HepG2 (cell line): ENCODE measurements around the gene DISP1. TPM values are rescaled to one million over a fixed set of nuclear protein-coding genes. Genes with fewer than 3 reads are reported as not detected.

Source experiments
- HDAC2 ChIP-seq: sonication (generic); formaldehyde crosslinking; IDR thresholded peaks from 2 replicates; pipeline ENCODE4 v1.4.0; 2020; ENCODE audit warnings: missing genetic modification reagents
- HOXA3 ChIP-seq: sonication (generic); formaldehyde crosslinking; IDR thresholded peaks from 2 replicates; pipeline ENCODE4 v1.5.0; 2020; ENCODE audit warnings: missing genetic modification reagents
- JUND ChIP-seq: sonication (generic); formaldehyde crosslinking; IDR thresholded peaks from 2 replicates; pipeline ENCODE4 v1.8.0; 2022; ENCODE audit warnings: mild to moderate bottlenecking, missing genetic modification reagents
- MED8 ChIP-seq: sonication (generic); formaldehyde crosslinking; IDR thresholded peaks from 2 replicates; pipeline ENCODE4 v1.8.1; 2023; ENCODE audit warnings: mild to moderate bottlenecking, missing genetic modification reagents; ENCODE audit not compliant: insufficient replicate concordance
- NONO ChIP-seq, 2 experiments: fragments of 450-650 bp in 1 of 2; sonication (generic) in 1 of 2; formaldehyde crosslinking in 1 of 2; IDR thresholded peaks in 1 of 2; conservative IDR thresholded peaks in 1 of 2; 2 replicates each; pipeline versions ENCODE4 v1.6.1 to v1.8.0; 2017 to 2022; ENCODE audit warnings: mild to moderate bottlenecking in 1 of 2, missing genetic modification reagents in 1 of 2, moderate library complexity in 1 of 2
- RARG ChIP-seq: sonication (generic); formaldehyde crosslinking; IDR thresholded peaks from 2 replicates; pipeline ENCODE4 v1.4.0; 2020; ENCODE audit warnings: low read depth, mild to moderate bottlenecking, missing genetic modification reagents
- RBM22 ChIP-seq: fragments of 200-400 bp; formaldehyde crosslinking; optimal IDR thresholded peaks from 2 replicates; pipeline ENCODE3; 2017; ENCODE audit warnings: mild to moderate bottlenecking, low read length, moderate library complexity
- SALL2 ChIP-seq: sonication (generic); formaldehyde crosslinking; IDR thresholded peaks from 2 replicates; pipeline ENCODE4 v1.8.1; 2023; ENCODE audit warnings: mild to moderate bottlenecking, missing genetic modification reagents, inconsistent platforms
- TBX3 ChIP-seq: fragments of 450-650 bp; IDR thresholded peaks from 2 replicates; pipeline ENCODE4 v1.6.1; 2017; ENCODE audit warnings: antibody characterized with exemption, mild to moderate bottlenecking, inconsistent platforms, borderline replicate concordance
- ZNF143 ChIP-seq: sonication (generic); formaldehyde crosslinking; IDR thresholded peaks from 2 replicates; pipeline ENCODE4 v1.4.0; 2020; ENCODE audit warnings: missing genetic modification reagents
- ZNF230 ChIP-seq: sonication (generic); formaldehyde crosslinking; IDR thresholded peaks from 2 replicates; pipeline ENCODE4 v1.4.0; 2020; ENCODE audit warnings: mild to moderate bottlenecking, missing genetic modification reagents
- ZNF3 ChIP-seq: IDR thresholded peaks from 2 replicates; pipeline ENCODE4 v1.7.0; 2017; ENCODE audit warnings: inconsistent platforms
- ZNF33A ChIP-seq: sonication (generic); formaldehyde crosslinking; IDR thresholded peaks from 2 replicates; pipeline ENCODE4 v1.5.1; 2020; ENCODE audit warnings: missing genetic modification reagents, mild to moderate bottlenecking, moderate library complexity, borderline replicate concordance
- ZNF33B ChIP-seq: sonication (generic); formaldehyde crosslinking; IDR thresholded peaks from 2 replicates; pipeline ENCODE4 v1.5.1; 2020; ENCODE audit warnings: mild to moderate bottlenecking, missing genetic modification reagents
- ZNF629 ChIP-seq: sonication (generic); formaldehyde crosslinking; conservative IDR thresholded peaks from 2 replicates; pipeline ENCODE4 v1.5.0; 2020; ENCODE audit warnings: missing genetic modification reagents
- ZNF75D ChIP-seq: sonication (generic); formaldehyde crosslinking; IDR thresholded peaks from 2 replicates; pipeline ENCODE4 v1.8.1; 2023; ENCODE audit warnings: missing genetic modification reagents, mild to moderate bottlenecking, borderline replicate concordance
- polyA plus RNA-seq, 8 experiments: library from polyadenylated mRNA; depleted of rRNA in 3 of 8; stranded (reverse) in 7 of 8; unstranded in 1 of 8; fragments of >200 nt; fragmentation: Illumina TruSeq in 4 of 8; extraction: Trizol in 4 of 8; gene quantifications; 2 replicates each; pipeline versions ENCODE4 v1.2.1 to v1.2.3, GENCODE V29; 2011 to 2016; ENCODE audit warnings: low read depth in 4 of 8, missing spikeins in 1 of 8, mixed read lengths in 1 of 8; ENCODE audit not compliant: insufficient read depth in 1 of 8
- total RNA-seq, 5 experiments: library from RNA; depleted of rRNA; stranded (reverse); fragments of >200 nt; fragmentation: Illumina TruSeq; extraction: Trizol; gene quantifications; 2 replicates each; pipeline ENCODE4 v1.2.3, GENCODE V29; 2016; ENCODE audit warnings: low read depth in 1 of 5
- TF ChIP-seq, protein P1 (sequence below): IDR thresholded peaks from 2 replicates; pipeline ENCODE4 v1.4.0; 2020; ENCODE audit warnings: mild to moderate bottlenecking, missing genetic modification reagents
- TF ChIP-seq, protein P2 (sequence below): sonication (generic); formaldehyde crosslinking; IDR thresholded peaks from 2 replicates; pipeline ENCODE4 v1.5.0; 2020; ENCODE audit warnings: missing genetic modification reagents
- TF ChIP-seq, protein P3 (sequence below): sonication (generic); formaldehyde crosslinking; IDR thresholded peaks from 2 replicates; pipeline ENCODE4 v1.4.0; 2020; ENCODE audit warnings: missing genetic modification reagents, low read depth, mild to moderate bottlenecking, borderline replicate concordance
- TF ChIP-seq, protein P4 (sequence below), 2 experiments: fragments of 450-650 bp in 1 of 2; sonication (generic) in 1 of 2; formaldehyde crosslinking; IDR thresholded peaks; 2 replicates each; pipeline versions ENCODE4 v1.5.0 to v1.8.0; 2020 to 2022; ENCODE audit warnings: mild to moderate bottlenecking in 1 of 2, missing genetic modification reagents in 1 of 2
- TF ChIP-seq, protein P5 (sequence below): sonication (generic); formaldehyde crosslinking; IDR thresholded peaks from 2 replicates; pipeline ENCODE4 v1.5.1; 2020; ENCODE audit warnings: mild to moderate bottlenecking, missing genetic modification reagents, moderate library complexity

The DISP1 gene
- total and polyA plus RNA-seq, 2 of the 13 experiments (the other 11 are each of a cell fraction or from before 2014, with no cell fraction given): 1.9 to 2.0 TPM

DNA sequence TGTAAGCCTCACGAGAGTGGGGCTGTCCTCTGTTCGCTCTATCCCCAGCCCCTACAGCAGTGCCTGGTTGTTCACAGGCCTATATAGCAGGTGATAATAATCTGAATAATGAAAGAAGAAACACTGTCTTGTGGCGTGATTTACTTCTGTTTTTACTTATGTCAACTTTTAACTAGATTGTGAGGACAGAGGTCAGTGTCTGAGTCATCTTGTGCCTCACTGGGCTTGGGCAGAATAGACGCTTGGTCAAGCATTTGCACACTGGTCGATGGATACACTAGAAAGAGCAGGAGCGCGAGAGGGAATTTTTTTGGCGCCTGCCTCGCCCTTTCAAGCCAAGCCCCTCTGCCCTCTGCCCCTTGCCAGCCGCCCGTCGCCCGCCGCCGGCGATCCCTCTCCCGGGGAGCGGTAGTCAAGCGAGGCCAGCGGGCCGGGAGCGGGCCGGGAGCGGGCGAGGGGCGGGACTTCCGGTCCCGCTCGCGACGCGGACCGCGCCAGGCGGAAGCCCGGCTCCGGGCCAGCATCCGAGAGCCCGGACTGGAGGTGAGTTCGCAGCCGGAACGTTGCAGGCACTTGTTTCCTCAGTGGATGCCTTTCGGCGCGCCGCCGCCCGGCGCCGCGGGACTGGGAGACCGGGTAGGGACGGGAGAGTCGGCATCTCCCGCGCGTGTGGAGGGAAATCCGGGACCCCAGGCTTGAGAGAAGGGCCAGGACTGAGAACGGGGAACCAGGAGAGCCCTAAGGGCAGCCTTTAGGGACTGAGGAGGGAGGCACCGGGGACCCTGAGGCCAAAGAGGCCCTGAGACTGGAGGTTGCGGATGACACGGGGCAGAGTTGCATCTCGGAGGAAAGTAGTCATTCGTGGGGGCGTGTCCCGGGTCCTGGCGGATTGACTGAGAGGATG, at the start of gene DISP1 (continued):
- TF ChIP-seq, protein P1, sequence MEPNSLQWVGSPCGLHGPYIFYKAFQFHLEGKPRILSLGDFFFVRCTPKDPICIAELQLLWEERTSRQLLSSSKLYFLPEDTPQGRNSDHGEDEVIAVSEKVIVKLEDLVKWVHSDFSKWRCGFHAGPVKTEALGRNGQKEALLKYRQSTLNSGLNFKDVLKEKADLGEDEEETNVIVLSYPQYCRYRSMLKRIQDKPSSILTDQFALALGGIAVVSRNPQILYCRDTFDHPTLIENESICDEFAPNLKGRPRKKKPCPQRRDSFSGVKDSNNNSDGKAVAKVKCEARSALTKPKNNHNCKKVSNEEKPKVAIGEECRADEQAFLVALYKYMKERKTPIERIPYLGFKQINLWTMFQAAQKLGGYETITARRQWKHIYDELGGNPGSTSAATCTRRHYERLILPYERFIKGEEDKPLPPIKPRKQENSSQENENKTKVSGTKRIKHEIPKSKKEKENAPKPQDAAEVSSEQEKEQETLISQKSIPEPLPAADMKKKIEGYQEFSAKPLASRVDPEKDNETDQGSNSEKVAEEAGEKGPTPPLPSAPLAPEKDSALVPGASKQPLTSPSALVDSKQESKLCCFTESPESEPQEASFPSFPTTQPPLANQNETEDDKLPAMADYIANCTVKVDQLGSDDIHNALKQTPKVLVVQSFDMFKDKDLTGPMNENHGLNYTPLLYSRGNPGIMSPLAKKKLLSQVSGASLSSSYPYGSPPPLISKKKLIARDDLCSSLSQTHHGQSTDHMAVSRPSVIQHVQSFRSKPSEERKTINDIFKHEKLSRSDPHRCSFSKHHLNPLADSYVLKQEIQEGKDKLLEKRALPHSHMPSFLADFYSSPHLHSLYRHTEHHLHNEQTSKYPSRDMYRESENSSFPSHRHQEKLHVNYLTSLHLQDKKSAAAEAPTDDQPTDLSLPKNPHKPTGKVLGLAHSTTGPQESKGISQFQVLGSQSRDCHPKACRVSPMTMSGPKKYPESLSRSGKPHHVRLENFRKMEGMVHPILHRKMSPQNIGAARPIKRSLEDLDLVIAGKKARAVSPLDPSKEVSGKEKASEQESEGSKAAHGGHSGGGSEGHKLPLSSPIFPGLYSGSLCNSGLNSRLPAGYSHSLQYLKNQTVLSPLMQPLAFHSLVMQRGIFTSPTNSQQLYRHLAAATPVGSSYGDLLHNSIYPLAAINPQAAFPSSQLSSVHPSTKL: peak; percentile 47; the same call in 1 of the 2 replicates
- TF ChIP-seq ZNF230 (CRISPR knock-in tag) (no peak), TBX3 (no peak), ZNF629 (CRISPR knock-in tag) (no peak), ZNF143 (no peak), ZNF33B (CRISPR knock-in tag) (0 out of 2 replicates have a peak, but pooled peaks have one; percentile 37), RBM22 (no peak), MED8 (CRISPR knock-in tag) (peak; percentile 23), ZNF75D (no peak), RARG (CRISPR knock-in tag) (no peak), HOXA3 (CRISPR knock-in tag) (peak; percentile 73), JUND (CRISPR knock-in tag) (no peak), NONO (IDR thresholded peaks at IDR 0.05) (no peak), NONO (CRISPR knock-in tag; conservative IDR thresholded peaks at IDR 0.05) (no peak; the same call in 1 of the 2 replicates), ZNF33A (CRISPR knock-in tag) (no peak), ZNF3 (CRISPR knock-in tag) (no peak), SALL2 (CRISPR knock-in tag) (no peak), HDAC2 (CRISPR knock-in tag) (0 out of 2 replicates have a peak, but pooled peaks have one; percentile 46)
- TF ChIP-seq, protein P2, sequence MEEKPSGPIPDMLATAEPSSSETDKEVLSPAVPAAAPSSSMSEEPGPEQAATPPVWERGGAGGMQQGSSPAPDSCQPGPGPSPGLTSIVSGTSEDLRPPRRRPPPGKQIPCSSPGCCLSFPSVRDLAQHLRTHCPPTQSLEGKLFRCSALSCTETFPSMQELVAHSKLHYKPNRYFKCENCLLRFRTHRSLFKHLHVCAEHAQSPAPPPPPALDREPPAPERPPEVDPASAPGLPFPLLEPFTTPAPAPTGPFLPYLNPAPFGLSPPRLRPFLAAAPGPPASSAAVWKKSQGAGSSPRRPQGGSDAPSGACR (CRISPR knock-in tag): 0 out of 2 replicates have a peak, but pooled peaks have one; percentile 16
- TF ChIP-seq, protein P3, sequence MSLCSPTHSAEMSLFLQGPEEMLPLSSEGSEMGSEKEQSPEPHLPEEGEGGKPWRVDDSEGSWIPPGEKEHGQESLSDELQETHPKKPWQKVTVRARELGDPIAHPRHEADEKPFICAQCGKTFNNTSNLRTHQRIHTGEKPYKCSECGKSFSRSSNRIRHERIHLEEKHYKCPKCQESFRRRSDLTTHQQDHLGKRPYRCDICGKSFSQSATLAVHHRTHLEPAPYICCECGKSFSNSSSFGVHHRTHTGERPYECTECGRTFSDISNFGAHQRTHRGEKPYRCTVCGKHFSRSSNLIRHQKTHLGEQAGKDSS (CRISPR knock-in tag): 0 out of 2 replicates have a peak, but pooled peaks have one; percentile 30
- TF ChIP-seq, protein P4, sequence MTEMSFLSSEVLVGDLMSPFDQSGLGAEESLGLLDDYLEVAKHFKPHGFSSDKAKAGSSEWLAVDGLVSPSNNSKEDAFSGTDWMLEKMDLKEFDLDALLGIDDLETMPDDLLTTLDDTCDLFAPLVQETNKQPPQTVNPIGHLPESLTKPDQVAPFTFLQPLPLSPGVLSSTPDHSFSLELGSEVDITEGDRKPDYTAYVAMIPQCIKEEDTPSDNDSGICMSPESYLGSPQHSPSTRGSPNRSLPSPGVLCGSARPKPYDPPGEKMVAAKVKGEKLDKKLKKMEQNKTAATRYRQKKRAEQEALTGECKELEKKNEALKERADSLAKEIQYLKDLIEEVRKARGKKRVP (CRISPR knock-in tag; IDR thresholded peaks at IDR 0.05): no peak
- TF ChIP-seq, protein P5, sequence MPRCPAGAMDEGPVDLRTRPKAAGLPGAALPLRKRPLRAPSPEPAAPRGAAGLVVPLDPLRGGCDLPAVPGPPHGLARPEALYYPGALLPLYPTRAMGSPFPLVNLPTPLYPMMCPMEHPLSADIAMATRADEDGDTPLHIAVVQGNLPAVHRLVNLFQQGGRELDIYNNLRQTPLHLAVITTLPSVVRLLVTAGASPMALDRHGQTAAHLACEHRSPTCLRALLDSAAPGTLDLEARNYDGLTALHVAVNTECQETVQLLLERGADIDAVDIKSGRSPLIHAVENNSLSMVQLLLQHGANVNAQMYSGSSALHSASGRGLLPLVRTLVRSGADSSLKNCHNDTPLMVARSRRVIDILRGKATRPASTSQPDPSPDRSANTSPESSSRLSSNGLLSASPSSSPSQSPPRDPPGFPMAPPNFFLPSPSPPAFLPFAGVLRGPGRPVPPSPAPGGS (CRISPR knock-in tag): peak; percentile 26; the same call in 1 of the 2 replicates
